Thyroid gland (tissue), 4 donors: Measurements from ENCODE around the gene STUB1.

Experiments
- POLR2A ChIP-seq, 2 donors: fragments of 450-650 bp; IDR thresholded peaks; one replicate each; pipeline ENCODE4 v1.6.1; 2017; ENCODE audit warnings: antibody characterized with exemption in 2 of 2, mild to moderate bottlenecking in 2 of 2, moderate library complexity in 1 of 2
- TF ChIP-seq, protein P1 (sequence below), 6 experiments: fragments of 200-600 bp in 3 of 6; fragments of 450-650 bp in 3 of 6; sonication (generic) in 3 of 6; IDR thresholded peaks; one replicate each; pipeline ENCODE4 v1.5.1; 2016 to 2019; ENCODE audit warnings: antibody characterized with exemption in 6 of 6, mild to moderate bottlenecking in 2 of 6, inconsistent platforms in 1 of 6, moderate library complexity in 1 of 6

- TF ChIP-seq, protein P1, sequence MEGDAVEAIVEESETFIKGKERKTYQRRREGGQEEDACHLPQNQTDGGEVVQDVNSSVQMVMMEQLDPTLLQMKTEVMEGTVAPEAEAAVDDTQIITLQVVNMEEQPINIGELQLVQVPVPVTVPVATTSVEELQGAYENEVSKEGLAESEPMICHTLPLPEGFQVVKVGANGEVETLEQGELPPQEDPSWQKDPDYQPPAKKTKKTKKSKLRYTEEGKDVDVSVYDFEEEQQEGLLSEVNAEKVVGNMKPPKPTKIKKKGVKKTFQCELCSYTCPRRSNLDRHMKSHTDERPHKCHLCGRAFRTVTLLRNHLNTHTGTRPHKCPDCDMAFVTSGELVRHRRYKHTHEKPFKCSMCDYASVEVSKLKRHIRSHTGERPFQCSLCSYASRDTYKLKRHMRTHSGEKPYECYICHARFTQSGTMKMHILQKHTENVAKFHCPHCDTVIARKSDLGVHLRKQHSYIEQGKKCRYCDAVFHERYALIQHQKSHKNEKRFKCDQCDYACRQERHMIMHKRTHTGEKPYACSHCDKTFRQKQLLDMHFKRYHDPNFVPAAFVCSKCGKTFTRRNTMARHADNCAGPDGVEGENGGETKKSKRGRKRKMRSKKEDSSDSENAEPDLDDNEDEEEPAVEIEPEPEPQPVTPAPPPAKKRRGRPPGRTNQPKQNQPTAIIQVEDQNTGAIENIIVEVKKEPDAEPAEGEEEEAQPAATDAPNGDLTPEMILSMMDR (IDR thresholded peaks at IDR 0.05) = no peak
- TF ChIP-seq POLR2A (IDR thresholded peaks at IDR 0.05) = no peak
Measured at GRCh38 chr16:718922-719321, 38.7 kb downstream of the STUB1 start.
